Astrocyte (in vitro differentiated cells and primary cell): ENCODE data around the gene CTCFL. TPM values are rescaled to one million over a fixed set of nuclear protein-coding genes. Genes with fewer than 3 reads are reported as not detected.

Experiments
- DNase-seq: peaks from one replicate; pipeline ENCODE4 v3.0.0-alpha.2; 2010; ENCODE audit warnings: low read depth
- FAIRE-seq: peaks from 2 replicates; lab custom pipeline; 2011; peaks lifted over from hg19 to GRCh38; lab: Jason Lieb, UNC
- H2AFZ ChIP-seq: 2 replicates; pipeline ENCODE4 v1.6.0; 2012; ENCODE audit warnings: low read depth, low read length, inconsistent platforms
- H3K27ac ChIP-seq: 2 replicates; pipeline ENCODE4 v1.5.1; 2011; ENCODE audit warnings: low read depth, low read length, inconsistent platforms
- H3K27me3 ChIP-seq: 2 replicates; pipeline ENCODE4 v1.6.0; 2011; ENCODE audit warnings: low read length, inconsistent platforms; ENCODE audit not compliant: insufficient read depth
- H3K36me3 ChIP-seq: 2 replicates; pipeline ENCODE4 v1.5.1; 2011; ENCODE audit warnings: low read length, inconsistent platforms; ENCODE audit not compliant: insufficient read depth
- H3K4me1 ChIP-seq: 2 replicates; pipeline ENCODE4 v1.5.1; 2011; ENCODE audit warnings: low read length, inconsistent platforms; ENCODE audit not compliant: insufficient read depth
- H3K4me2 ChIP-seq: 2 replicates; pipeline ENCODE4 v1.6.0; 2012; ENCODE audit warnings: low read length, inconsistent platforms
- H3K4me3 ChIP-seq: 2 replicates; pipeline ENCODE4 v1.5.1; 2011; ENCODE audit warnings: low read depth, mild to moderate bottlenecking, low read length, inconsistent platforms; ENCODE audit not compliant: insufficient read depth
- H3K79me2 ChIP-seq: 2 replicates; pipeline ENCODE4 v1.6.0; 2012; ENCODE audit warnings: mild to moderate bottlenecking, low read length, inconsistent platforms; ENCODE audit not compliant: insufficient read depth
- H3K9ac ChIP-seq: 2 replicates; pipeline ENCODE4 v1.6.0; 2012; ENCODE audit warnings: mild to moderate bottlenecking, low read length, inconsistent platforms
- H3K9me3 ChIP-seq: 2 replicates; pipeline ENCODE4 v1.5.1; 2012; ENCODE audit warnings: low read depth, mild to moderate bottlenecking, low read length, inconsistent platforms; ENCODE audit not compliant: insufficient read depth
- H4K20me1 ChIP-seq: 2 replicates; pipeline ENCODE4 v1.6.0; 2012; ENCODE audit warnings: low read length, inconsistent platforms; ENCODE audit not compliant: insufficient read depth
- H3K27ac Mint-ChIP-seq: one replicate; pipeline ENCODE4 v1.8.0; 2021; ENCODE audit warnings: mild to moderate bottlenecking, mixed read lengths; ENCODE audit not compliant: unreplicated experiment
- H3K27me3 Mint-ChIP-seq: one replicate; pipeline ENCODE4 v1.8.0; 2021; ENCODE audit warnings: low read depth, mixed read lengths; ENCODE audit not compliant: unreplicated experiment
- H3K36me3 Mint-ChIP-seq: one replicate; pipeline ENCODE4 v1.8.0; 2021; ENCODE audit warnings: low read depth, mixed read lengths; ENCODE audit not compliant: unreplicated experiment
- H3K4me1 Mint-ChIP-seq: one replicate; pipeline ENCODE4 v1.8.0; 2021; ENCODE audit warnings: low read depth, mixed read lengths; ENCODE audit not compliant: unreplicated experiment
- H3K4me3 Mint-ChIP-seq: one replicate; pipeline ENCODE4 v1.8.0; 2021; ENCODE audit warnings: mild to moderate bottlenecking, moderate library complexity, mixed read lengths; ENCODE audit not compliant: unreplicated experiment
- H3K9me3 Mint-ChIP-seq: one replicate; pipeline ENCODE4 v1.8.0; 2021; ENCODE audit warnings: mild to moderate bottlenecking, mixed read lengths; ENCODE audit not compliant: unreplicated experiment
- CTCF ChIP-seq: IDR thresholded peaks from 2 replicates; pipeline ENCODE4 v1.5.1; 2011; ENCODE audit warnings: low read depth, mild to moderate bottlenecking, inconsistent platforms, low read length, moderate library complexity; ENCODE audit not compliant: insufficient read depth
- EZH2 ChIP-seq: IDR thresholded peaks from 2 replicates; pipeline ENCODE4 v1.6.1; 2012; ENCODE audit warnings: mild to moderate bottlenecking, low read length, inconsistent platforms; ENCODE audit not compliant: insufficient read depth
- total RNA-seq: library from RNA; stranded (reverse); gene quantifications from 2 replicates; pipeline ENCODE4 v1.2.1, GENCODE V29; 2021

The CTCFL gene
- total RNA-seq, 1 donor from 2014 or later: not detected

GRCh38 chr20:57540890-57541580 is 16.1 kb upstream of the CTCFL start:
- Histone ChIP-seq H3K9me3 (peaks cover 12% of the 10 kb centered on the region), H4K20me1 (no peaks in the 10 kb centered on the region), H2AFZ (no peak overlapping the region), H3K27ac (no peak overlapping the region), H3K27me3 (peaks cover 63% of the 10 kb centered on the region), H3K36me3 (no peaks in the 10 kb centered on the region), H3K9ac (no peak overlapping the region), H3K79me2 (no peaks in the 10 kb centered on the region), H3K4me3 (no peak overlapping the region), H3K4me2 (no peak overlapping the region), H3K4me1 (no peaks in the 10 kb centered on the region)
- no peak for FAIRE-seq
- TF ChIP-seq EZH2 (no peak), CTCF (no peak)
- H3K36me3 Mint-ChIP-seq: peaks cover 2% of the 10 kb centered on the region
- H3K4me3 Mint-ChIP-seq: no peak overlapping the region
- H3K27ac Mint-ChIP-seq: no peak overlapping the region
- no peaks in the 10 kb centered on the region for H3K4me1 Mint-ChIP-seq
- DNase-seq: no peak
- H3K9me3 Mint-ChIP-seq: peaks cover 13% of the 10 kb centered on the region
- H3K27me3 Mint-ChIP-seq: peaks cover 65% of the 10 kb centered on the region

GRCh38 chr20:57539889-57540288 is 14.9 kb upstream of the CTCFL start:
- no peaks in the 10 kb centered on the region for H3K4me1 Mint-ChIP-seq
- FAIRE-seq (no peak), DNase-seq (no peak)
- Histone ChIP-seq H4K20me1 (no peaks in the 10 kb centered on the region), H3K4me2 (no peak overlapping the region), H3K79me2 (no peaks in the 10 kb centered on the region), H3K27me3 (peaks cover 54% of the 10 kb centered on the region), H3K9me3 (peaks cover 13% of the 10 kb centered on the region), H3K4me1 (no peaks in the 10 kb centered on the region), H3K9ac (no peak overlapping the region), H3K36me3 (no peaks in the 10 kb centered on the region), H2AFZ (no peak overlapping the region), H3K4me3 (no peak overlapping the region), H3K27ac (no peak overlapping the region)
- H3K27me3 Mint-ChIP-seq: peaks cover 74% of the 10 kb centered on the region
- H3K36me3 Mint-ChIP-seq: peaks cover 2% of the 10 kb centered on the region
- H3K27ac Mint-ChIP-seq: no peak overlapping the region
- H3K9me3 Mint-ChIP-seq: peaks cover 13% of the 10 kb centered on the region
- no peak overlapping the region for H3K4me3 Mint-ChIP-seq
- TF ChIP-seq EZH2: no peak
- TF ChIP-seq CTCF: no peak

GRCh38 chr20:57537822-57538221 is 12.9 kb upstream of the CTCFL start:
- Mint-ChIP-seq H3K4me1 (no peaks in the 10 kb centered on the region), H3K9me3 (peaks cover 19% of the 10 kb centered on the region), H3K36me3 (peaks cover 2% of the 10 kb centered on the region), H3K27ac (no peak overlapping the region), H3K4me3 (no peak overlapping the region), H3K27me3 (peaks cover 74% of the 10 kb centered on the region)
- Histone ChIP-seq H3K27me3 (peaks cover 42% of the 10 kb centered on the region), H4K20me1 (no peaks in the 10 kb centered on the region), H3K9me3 (peaks cover 13% of the 10 kb centered on the region), H3K4me3 (no peak overlapping the region), H3K4me1 (no peaks in the 10 kb centered on the region), H3K79me2 (no peaks in the 10 kb centered on the region), H2AFZ (no peak overlapping the region), H3K36me3 (no peaks in the 10 kb centered on the region), H3K27ac (no peak overlapping the region), H3K4me2 (no peak overlapping the region), H3K9ac (no peak overlapping the region)
- no peak for FAIRE-seq
- TF ChIP-seq EZH2: no peak
- DNase-seq: no peak
